Hepatocyte (in vitro differentiated cells): ENCODE results near the gene DEDD. TPM values are rescaled to one million over a fixed set of nuclear protein-coding genes. Genes with fewer than 3 reads are reported as not detected.

ENCODE experiments used
- DNase-seq: peaks from one replicate; pipeline ENCODE4 v3.0.0-alpha.2; 2016; ENCODE audit warnings: low spot score
- H2AFZ ChIP-seq: fragments of 200-600 bp; sonication (generic); 2 replicates; pipeline ENCODE4 v1.6.0; 2016; ENCODE audit warnings: antibody characterized with exemption, mild to moderate bottlenecking
- H3K27ac ChIP-seq: fragments of 200-600 bp; sonication (generic); 2 replicates; pipeline ENCODE4 v1.5.1; 2016; ENCODE audit warnings: mild to moderate bottlenecking
- H3K27me3 ChIP-seq: fragments of 200-600 bp; sonication (generic); 2 replicates; pipeline ENCODE4 v1.6.1; 2016
- H3K36me3 ChIP-seq: fragments of 200-600 bp; sonication (generic); replicated peaks from 2 replicates; pipeline ENCODE4 v1.5.1; 2016; ENCODE audit warnings: low read depth; ENCODE audit not compliant: insufficient read depth
- H3K4me1 ChIP-seq: fragments of 200-600 bp; sonication (generic); 2 replicates; pipeline ENCODE4 v1.5.1; 2016; ENCODE audit warnings: mild to moderate bottlenecking, moderate library complexity; ENCODE audit not compliant: insufficient read depth
- H3K4me2 ChIP-seq: fragments of 200-600 bp; sonication (generic); 2 replicates; pipeline ENCODE4 v1.6.0; 2016
- H3K4me3 ChIP-seq: fragments of 200-600 bp; sonication (generic); 2 replicates; pipeline ENCODE4 v1.5.1; 2016; ENCODE audit warnings: mild to moderate bottlenecking
- H3K79me2 ChIP-seq: fragments of 200-600 bp; sonication (generic); 2 replicates; pipeline ENCODE4 v1.6.0; 2017; ENCODE audit warnings: mild to moderate bottlenecking
- H3K9me2 ChIP-seq: fragments of 200-600 bp; sonication (generic); replicated peaks from 2 replicates; pipeline ENCODE4 v1.6.0; 2017; ENCODE audit warnings: mild to moderate bottlenecking; ENCODE audit not compliant: insufficient read depth
- H3K9me3 ChIP-seq: fragments of 200-600 bp; sonication (generic); 2 replicates; pipeline ENCODE4 v1.5.1; 2016; ENCODE audit warnings: low read depth, mild to moderate bottlenecking
- H4K20me1 ChIP-seq: fragments of 200-600 bp; sonication (generic); 2 replicates; pipeline ENCODE4 v1.6.0; 2016; ENCODE audit warnings: mild to moderate bottlenecking; ENCODE audit not compliant: insufficient read depth, poor library complexity, severe bottlenecking
- EZH2 ChIP-seq: fragments of 200-600 bp; sonication (generic); IDR thresholded peaks from 2 replicates; pipeline ENCODE4 v1.6.1; 2016; ENCODE audit warnings: antibody characterized with exemption, mild to moderate bottlenecking, borderline replicate concordance
- EZH2phosphoT487 ChIP-seq: fragments of 200-600 bp; sonication (generic); IDR thresholded peaks from one replicate; pipeline ENCODE4 v1.6.1; 2018; ENCODE audit warnings: antibody characterized with exemption, mild to moderate bottlenecking, low read depth, moderate library complexity; ENCODE audit not compliant: unreplicated experiment, severe bottlenecking
- WGBS: methylation state at CpG from one replicate; pipeline ENCODE4 v1.1.6; 2016; ENCODE audit warnings: low lambda C conversion rate; ENCODE audit errors: missing lambda C conversion rate; 5-methylcytosine and 5-hydroxymethylcytosine counted together
- polyA plus RNA-seq: library from polyadenylated mRNA; unstranded; fragments of >200 nt; fragmentation: Nextera tagmentation; extraction: Ambion mirVana; gene quantifications from 2 replicates; pipeline ENCODE4 v1.2.1, GENCODE V29; 2016
- total RNA-seq: library from RNA; depleted of rRNA; stranded (reverse); fragments of >200 nt; gene quantifications from 2 replicates; pipeline ENCODE4 v1.2.3, GENCODE V29; 2014
- TF ChIP-seq, protein P1 (sequence below): fragments of 200-600 bp; sonication (generic); IDR thresholded peaks from 2 replicates; pipeline ENCODE4 v1.5.1; 2016; ENCODE audit warnings: antibody characterized with exemption, mild to moderate bottlenecking; ENCODE audit not compliant: poor library complexity

The DEDD gene
- total and polyA plus RNA-seq, 2 experiments from 2014 or later = 21.8 to 27.1 TPM

DNA sequence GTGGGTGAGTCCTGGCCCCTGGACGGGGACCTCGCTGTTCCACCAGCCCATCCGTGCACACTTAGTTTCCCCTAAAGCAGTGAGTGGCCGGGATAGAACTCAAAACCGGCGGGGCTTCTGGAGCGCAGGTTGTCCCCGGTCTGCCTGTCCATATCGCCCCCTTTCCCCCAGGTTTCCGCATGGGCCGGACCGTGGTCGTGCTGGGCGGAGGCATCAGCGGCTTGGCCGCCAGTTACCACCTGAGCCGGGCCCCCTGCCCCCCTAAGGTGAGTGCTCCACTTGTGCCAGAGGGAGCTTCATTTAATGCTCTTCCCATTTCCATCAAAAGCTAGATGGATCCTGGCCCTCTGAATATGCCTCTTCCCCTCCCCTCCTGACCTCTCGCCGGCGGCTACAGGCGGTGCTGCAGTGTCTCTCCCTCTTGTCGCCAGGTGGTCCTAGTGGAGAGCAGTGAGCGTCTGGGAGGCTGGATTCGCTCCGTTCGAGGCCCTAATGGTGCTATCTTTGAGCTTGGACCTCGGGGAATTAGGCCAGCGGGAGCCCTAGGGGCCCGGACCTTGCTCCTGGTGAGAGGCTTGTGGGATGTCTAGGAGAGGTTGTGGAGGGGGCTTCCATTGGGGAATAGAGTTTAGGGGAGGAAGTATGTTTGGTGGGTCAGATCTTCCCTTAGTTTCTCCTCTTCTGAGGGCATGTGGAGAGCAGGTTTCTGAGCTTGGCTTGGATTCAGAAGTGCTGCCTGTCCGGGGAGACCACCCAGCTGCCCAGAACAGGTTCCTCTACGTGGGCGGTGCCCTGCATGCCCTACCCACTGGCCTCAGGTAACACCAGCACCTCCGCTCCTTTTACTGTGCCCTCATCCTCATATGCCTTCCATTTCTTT, 34.4 kb upstream of the DEDD start:
- Histone ChIP-seq H2AFZ (peak overlapping the region; percentile 74), H4K20me1 (no peaks in the 10 kb centered on the region), H3K9me3 (no peaks in the 10 kb centered on the region), H3K27me3 (no peaks in the 10 kb centered on the region), H3K4me3 (peak overlapping the region; percentile 47), H3K4me2 (peak overlapping the region; percentile 74), H3K4me1 (peaks cover 11% of the 10 kb centered on the region), H3K9me2 (no peaks in the 10 kb centered on the region), H3K79me2 (peaks cover 3% of the 10 kb centered on the region), H3K36me3 (no peaks in the 10 kb centered on the region), H3K27ac (peak overlapping the region; percentile 29)
- 8% methylated on average over 33 of the region's 33 CpGs for WGBS
- peak; percentile 36 for DNase-seq
- TF ChIP-seq EZH2 = no peak
- TF ChIP-seq, protein P1, sequence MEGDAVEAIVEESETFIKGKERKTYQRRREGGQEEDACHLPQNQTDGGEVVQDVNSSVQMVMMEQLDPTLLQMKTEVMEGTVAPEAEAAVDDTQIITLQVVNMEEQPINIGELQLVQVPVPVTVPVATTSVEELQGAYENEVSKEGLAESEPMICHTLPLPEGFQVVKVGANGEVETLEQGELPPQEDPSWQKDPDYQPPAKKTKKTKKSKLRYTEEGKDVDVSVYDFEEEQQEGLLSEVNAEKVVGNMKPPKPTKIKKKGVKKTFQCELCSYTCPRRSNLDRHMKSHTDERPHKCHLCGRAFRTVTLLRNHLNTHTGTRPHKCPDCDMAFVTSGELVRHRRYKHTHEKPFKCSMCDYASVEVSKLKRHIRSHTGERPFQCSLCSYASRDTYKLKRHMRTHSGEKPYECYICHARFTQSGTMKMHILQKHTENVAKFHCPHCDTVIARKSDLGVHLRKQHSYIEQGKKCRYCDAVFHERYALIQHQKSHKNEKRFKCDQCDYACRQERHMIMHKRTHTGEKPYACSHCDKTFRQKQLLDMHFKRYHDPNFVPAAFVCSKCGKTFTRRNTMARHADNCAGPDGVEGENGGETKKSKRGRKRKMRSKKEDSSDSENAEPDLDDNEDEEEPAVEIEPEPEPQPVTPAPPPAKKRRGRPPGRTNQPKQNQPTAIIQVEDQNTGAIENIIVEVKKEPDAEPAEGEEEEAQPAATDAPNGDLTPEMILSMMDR = no peak
- no peak for TF ChIP-seq EZH2phosphoT487

DNA sequence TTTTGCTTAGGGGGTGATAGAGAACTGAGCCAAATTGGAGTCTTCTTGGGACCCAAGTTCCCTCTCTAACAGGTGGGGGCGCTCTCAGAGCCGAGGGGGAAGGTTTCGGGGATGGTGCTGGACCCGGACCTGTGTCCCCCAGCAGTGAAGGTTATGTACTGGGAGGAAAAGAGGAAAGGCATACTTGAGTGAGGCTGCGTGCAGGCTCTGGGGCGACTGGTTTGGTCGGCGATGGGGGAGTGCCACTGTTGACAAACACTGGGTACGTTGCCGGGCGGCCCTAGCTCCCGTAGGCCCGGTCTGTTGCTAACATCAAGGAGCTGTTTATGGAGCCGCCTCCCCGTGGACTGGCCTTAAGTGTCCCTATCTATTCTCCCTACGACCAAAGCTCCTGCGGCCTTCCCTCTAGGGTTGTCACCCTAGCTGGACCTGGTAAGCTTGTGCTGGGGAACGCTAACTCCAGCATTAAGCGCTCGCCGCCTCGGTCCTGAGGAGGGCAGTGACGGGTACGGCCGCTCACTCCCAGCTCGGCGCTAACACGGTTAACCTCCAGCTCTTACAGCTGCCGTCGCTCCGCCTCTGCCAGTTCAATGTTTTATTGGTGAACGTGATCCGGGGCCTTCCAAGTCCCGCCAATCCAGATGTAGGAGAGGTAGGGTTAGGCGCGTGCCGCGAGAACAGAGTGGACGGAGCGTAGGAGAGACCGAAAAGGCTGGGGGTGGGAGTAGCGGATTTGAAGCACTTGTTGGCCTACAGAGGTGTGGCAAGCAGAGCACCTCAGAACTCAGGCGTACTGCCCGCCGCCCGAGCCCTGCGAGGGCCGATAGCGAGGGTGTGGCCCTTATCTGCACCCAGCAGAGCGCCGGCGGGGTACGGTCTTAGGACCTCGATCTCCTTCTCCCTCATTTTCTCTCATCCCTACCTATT, 33.5 kb upstream of the DEDD start, which contains the start of gene PPOX:
PPOX (plus strand) TSS at position 685 of the 927 bp plus-strand sequence. CDS start 422 bp downstream, outside the sequence.
- Histone ChIP-seq H3K27me3 (no peaks in the 10 kb centered on the region), H3K4me1 (peaks cover 11% of the 10 kb centered on the region), H3K9me3 (no peaks in the 10 kb centered on the region), H3K79me2 (peaks cover 6% of the 10 kb centered on the region), H3K36me3 (no peaks in the 10 kb centered on the region), H4K20me1 (no peaks in the 10 kb centered on the region), H2AFZ (peak within 1 kb of the TSS; percentile 74), H3K4me2 (peak within 1 kb of the TSS; percentile 74), H3K27ac (peak within 1 kb of the TSS; percentile 85), H3K9me2 (no peaks in the 10 kb centered on the region), H3K4me3 (peak within 1 kb of the TSS; percentile 47)
- WGBS = 1% methylated on average over 54 of the region's 54 CpGs
- TF ChIP-seq EZH2phosphoT487 = no peak
- TF ChIP-seq, protein P1 = peak; percentile 50
- peak; percentile 98 for DNase-seq

DNA sequence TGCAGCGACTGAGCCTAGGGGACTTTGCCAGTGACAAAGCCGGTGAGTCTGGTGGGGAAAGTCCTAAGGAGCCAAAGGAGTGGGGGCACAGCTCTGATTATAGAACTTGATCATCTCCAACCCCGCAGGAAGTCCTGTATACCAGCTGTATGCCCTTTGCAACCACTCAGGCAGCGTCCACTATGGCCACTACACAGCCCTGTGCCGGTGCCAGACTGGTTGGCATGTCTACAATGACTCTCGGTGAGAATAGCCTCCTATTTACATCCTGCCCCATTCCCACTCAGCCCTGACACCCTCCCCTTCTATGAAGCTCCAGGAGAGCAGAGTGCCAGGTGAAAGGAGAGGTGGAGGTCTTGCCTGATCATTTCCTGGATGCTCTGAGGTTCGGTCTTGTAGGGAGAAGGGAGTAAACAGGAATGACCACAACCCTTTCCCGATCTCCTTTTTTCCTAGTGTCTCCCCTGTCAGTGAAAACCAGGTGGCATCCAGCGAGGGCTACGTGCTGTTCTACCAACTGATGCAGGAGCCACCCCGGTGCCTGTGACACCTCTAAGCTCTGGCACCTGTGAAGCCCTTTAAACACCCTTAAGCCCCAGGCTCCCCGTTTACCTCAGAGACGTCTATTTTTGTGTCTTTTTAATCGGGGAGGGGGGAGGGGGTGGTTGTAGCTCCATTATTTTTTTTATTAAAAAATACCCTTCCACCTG, 32.6 kb upstream of the DEDD start:
- H3K9me2 ChIP-seq = no peaks in the 10 kb centered on the region
- H2AFZ ChIP-seq = no peak overlapping the region
- no peaks in the 10 kb centered on the region for H3K36me3 ChIP-seq
- peak overlapping the region; percentile 85 for H3K27ac ChIP-seq
- peaks cover 11% of the 10 kb centered on the region for H3K4me1 ChIP-seq
- peaks cover 15% of the 10 kb centered on the region for H3K79me2 ChIP-seq
- H4K20me1 ChIP-seq = no peaks in the 10 kb centered on the region
- H3K4me3 ChIP-seq = peak overlapping the region; percentile 23
- peak overlapping the region; percentile 74 for H3K4me2 ChIP-seq
- no peak for DNase-seq
- no peaks in the 10 kb centered on the region for H3K9me3 ChIP-seq
- H3K27me3 ChIP-seq = no peaks in the 10 kb centered on the region
- WGBS = 72% methylated on average over 14 of the region's 14 CpGs
- TF ChIP-seq EZH2 = no peak
- no peak for TF ChIP-seq EZH2phosphoT487
- TF ChIP-seq, protein P1 = no peak
